GM23248 (cell line): Measurements from ENCODE around the gene PITPNM3.

Experiments used
- EZH2 ChIP-seq: fragments of 200-600 bp; sonication (generic); IDR thresholded peaks from 2 replicates; pipeline ENCODE4 v1.6.1; 2018; ENCODE audit warnings: antibody characterized with exemption, mild to moderate bottlenecking; ENCODE audit not compliant: insufficient read depth, poor library complexity, severe bottlenecking
- EZH2phosphoT487 ChIP-seq: fragments of 200-600 bp; sonication (generic); IDR thresholded peaks from 2 replicates; pipeline ENCODE4 v1.6.1; 2018; ENCODE audit warnings: antibody characterized with exemption, moderate library complexity, mild to moderate bottlenecking, low read depth; ENCODE audit not compliant: insufficient read depth

DNA sequence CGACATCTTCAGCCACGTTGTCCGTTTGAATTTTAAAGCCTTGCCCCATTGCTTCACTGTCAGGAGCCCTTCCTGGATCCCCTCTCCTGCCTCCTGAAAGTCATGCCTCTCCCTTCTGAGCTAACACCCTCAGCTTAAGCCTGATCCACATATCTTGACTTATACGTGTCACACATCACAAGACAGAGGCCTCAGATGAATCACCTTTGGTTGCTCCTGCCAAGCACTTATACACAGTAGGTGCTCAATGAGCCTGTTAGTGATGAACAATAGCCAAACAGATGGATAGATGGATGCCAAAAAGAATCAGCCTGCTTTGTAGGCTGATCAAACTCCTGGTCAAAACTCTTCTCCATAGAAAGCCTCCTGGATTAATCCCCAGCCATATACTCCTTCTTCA, 31.8 kb downstream of the PITPNM3 start:
- TF ChIP-seq EZH2 = no peak
- TF ChIP-seq EZH2phosphoT487 = no peak
